Panc1 (cell line): Measurements from ENCODE around the gene GRIP2. TPM values are rescaled to one million over a fixed set of nuclear protein-coding genes. Genes with fewer than 3 reads are reported as not detected.

Experiments
- ATAC-seq: fragments of 200-7000 bp; cut with Tn5 transposase; 2 replicates; pipeline ENCODE4 v1.9.1; 2020; ENCODE audit warnings: mild to moderate bottlenecking, moderate library complexity
- BruUV-seq: library from RNA; stranded (reverse); fragments of 400-500 nt; replicated peaks from 2 replicates; lab custom pipeline; 2021; lab: Mats Ljungman, UMichigan
- CTCF ChIA-PET: fragments of 300-600 bp; sonication (Branson Sonifier 250); formaldehyde crosslinking; loops from one replicate; lab custom pipeline; 2022; ENCODE audit warnings: antibody characterized with exemption; lab: Charles Lee
- POLR2A ChIA-PET: fragments of 300-600 bp; sonication (Branson Sonifier 250); formaldehyde crosslinking; loops from one replicate; lab custom pipeline; 2022; ENCODE audit warnings: antibody characterized with exemption; lab: Charles Lee
- DNase-seq: peaks from one replicate; pipeline ENCODE4 v3.0.0-alpha.2; 2010; ENCODE audit warnings: low read depth, low spot score
- H3K27ac ChIP-seq: 2 replicates; pipeline ENCODE4 v1.5.1; 2011; ENCODE audit warnings: mild to moderate bottlenecking, low read length, inconsistent platforms
- H3K27me3 ChIP-seq: fragments of 200-500 bp; sonication (Bioruptor generic); 2 replicates; pipeline ENCODE4 v1.6.0; 2014; ENCODE audit warnings: low read length, inconsistent platforms; ENCODE audit not compliant: control insufficient read depth, insufficient read depth
- H3K36me3 ChIP-seq: fragments of 200-500 bp; sonication (Bioruptor generic); 2 replicates; pipeline ENCODE4 v1.5.1; 2014; ENCODE audit warnings: inconsistent platforms, mild to moderate bottlenecking, low read length, moderate library complexity; ENCODE audit not compliant: control insufficient read depth, insufficient read depth
- H3K4me1 ChIP-seq: 2 replicates; pipeline ENCODE4 v1.5.1; 2011; ENCODE audit warnings: inconsistent platforms, mild to moderate bottlenecking, low read length, moderate library complexity; ENCODE audit not compliant: control insufficient read depth, insufficient read depth
- H3K4me3 ChIP-seq, 2 experiments: 2 replicates each; pipeline ENCODE4 v1.5.1; 2011 to 2012; ENCODE audit warnings: low read depth in 2 of 2, low read length in 2 of 2, mild to moderate bottlenecking in 2 of 2, inconsistent platforms in 1 of 2, moderate library complexity in 1 of 2
- H3K9me3 ChIP-seq: fragments of 200-500 bp; sonication (Bioruptor generic); 2 replicates; pipeline ENCODE4 v1.5.1; 2014; ENCODE audit warnings: low read depth, mild to moderate bottlenecking, inconsistent platforms, low read length, moderate library complexity; ENCODE audit not compliant: control insufficient read depth, insufficient read depth
- POLR2AphosphoS5 ChIP-seq: IDR thresholded peaks from 2 replicates; pipeline ENCODE4 v1.6.1; 2012; ENCODE audit warnings: mild to moderate bottlenecking, low read depth, low read length, moderate library complexity
- SIN3A ChIP-seq: IDR thresholded peaks from 2 replicates; pipeline ENCODE4 v1.6.1; 2012; ENCODE audit warnings: low read depth, mild to moderate bottlenecking, low read length, moderate library complexity, borderline replicate concordance; ENCODE audit not compliant: insufficient read depth
- TCF7L2 ChIP-seq: IDR thresholded peaks from 2 replicates; pipeline ENCODE4 v1.6.1; 2011; ENCODE audit warnings: mild to moderate bottlenecking, low read depth, low read length, inconsistent platforms
- in situ Hi-C: cut with HindIII; loops from 2 replicates; pipeline ENCODE4 v1.10.0; 2016; ENCODE audit warnings: low sequenced_read_pairs, low pct_unique_long_range_greater_than_20kb
- intact Hi-C: fragments of 100-400 bp; cut with micrococcal nuclease; formaldehyde crosslinking; loops from one replicate; pipeline ENCODE4 v1.10.0; 2022; ENCODE audit not compliant: unreplicated experiment
- total RNA-seq: library from RNA; stranded (reverse); gene quantifications from one replicate; pipeline ENCODE4 v1.2.1, GENCODE V29; 2021; ENCODE audit not compliant: unreplicated experiment
- TF ChIP-seq, protein P1 (sequence below): fragments of 450-650 bp; IDR thresholded peaks from 2 replicates; pipeline ENCODE4 v1.5.1; 2017; ENCODE audit warnings: mild to moderate bottlenecking
- TF ChIP-seq, protein P2 (sequence below), 2 experiments: IDR thresholded peaks; 2 replicates each; pipeline ENCODE4 v1.6.1; 2011 to 2012; ENCODE audit warnings: low read depth in 2 of 2, control low read depth in 1 of 2, low read length in 1 of 2, mild to moderate bottlenecking in 1 of 2, moderate library complexity in 1 of 2; ENCODE audit not compliant: insufficient read depth in 1 of 2

GRIP2 gene
- total RNA-seq, 1 experiment from 2014 or later, result 6.5 TPM

DNA sequence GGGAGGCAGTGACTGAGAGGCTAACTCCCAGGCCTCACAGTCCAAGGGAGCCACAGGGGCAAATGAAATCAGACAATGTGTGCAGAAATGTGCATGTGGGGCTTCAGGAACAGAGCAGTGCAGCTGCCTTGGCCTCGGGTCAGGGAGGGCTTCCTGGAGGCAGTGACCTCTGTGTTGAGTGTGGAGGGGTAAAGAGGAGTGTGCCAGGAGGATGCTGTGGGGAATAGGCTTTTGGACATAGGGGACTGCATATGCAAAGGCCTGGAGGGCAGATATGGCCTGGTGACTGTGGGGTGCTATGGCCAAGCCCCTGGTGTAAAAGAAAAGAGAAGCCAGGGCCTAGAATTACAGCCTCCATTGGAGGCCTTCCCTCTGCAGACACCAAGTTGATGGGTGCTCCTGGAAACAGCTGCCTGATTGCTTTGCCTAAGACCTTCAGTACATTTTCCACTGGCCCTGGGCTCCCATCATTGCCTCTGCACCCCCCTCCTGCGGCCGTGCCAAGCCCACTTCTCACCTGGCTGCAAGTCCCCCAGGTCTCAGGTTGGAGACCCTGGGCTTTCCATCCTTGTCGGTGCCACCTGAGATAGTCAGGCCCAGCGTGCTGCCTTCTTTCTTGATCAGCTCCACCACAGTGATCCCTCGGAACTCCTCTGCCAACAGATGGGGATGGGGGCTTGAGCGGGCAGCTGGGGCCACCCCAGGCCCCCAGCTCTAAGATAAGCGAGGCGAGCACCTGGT is 15.1 kb downstream of the GRIP2 start:
- in situ Hi-C loops, result no loop called here
- ChIA-PET CTCF (no interaction called here), POLR2A (no interaction called here)
- TF ChIP-seq SIN3A (no peak), POLR2AphosphoS5 (no peak), TCF7L2 (no peak)
- TF ChIP-seq, protein P1, sequence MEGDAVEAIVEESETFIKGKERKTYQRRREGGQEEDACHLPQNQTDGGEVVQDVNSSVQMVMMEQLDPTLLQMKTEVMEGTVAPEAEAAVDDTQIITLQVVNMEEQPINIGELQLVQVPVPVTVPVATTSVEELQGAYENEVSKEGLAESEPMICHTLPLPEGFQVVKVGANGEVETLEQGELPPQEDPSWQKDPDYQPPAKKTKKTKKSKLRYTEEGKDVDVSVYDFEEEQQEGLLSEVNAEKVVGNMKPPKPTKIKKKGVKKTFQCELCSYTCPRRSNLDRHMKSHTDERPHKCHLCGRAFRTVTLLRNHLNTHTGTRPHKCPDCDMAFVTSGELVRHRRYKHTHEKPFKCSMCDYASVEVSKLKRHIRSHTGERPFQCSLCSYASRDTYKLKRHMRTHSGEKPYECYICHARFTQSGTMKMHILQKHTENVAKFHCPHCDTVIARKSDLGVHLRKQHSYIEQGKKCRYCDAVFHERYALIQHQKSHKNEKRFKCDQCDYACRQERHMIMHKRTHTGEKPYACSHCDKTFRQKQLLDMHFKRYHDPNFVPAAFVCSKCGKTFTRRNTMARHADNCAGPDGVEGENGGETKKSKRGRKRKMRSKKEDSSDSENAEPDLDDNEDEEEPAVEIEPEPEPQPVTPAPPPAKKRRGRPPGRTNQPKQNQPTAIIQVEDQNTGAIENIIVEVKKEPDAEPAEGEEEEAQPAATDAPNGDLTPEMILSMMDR, result no peak
- TF ChIP-seq, protein P2, sequence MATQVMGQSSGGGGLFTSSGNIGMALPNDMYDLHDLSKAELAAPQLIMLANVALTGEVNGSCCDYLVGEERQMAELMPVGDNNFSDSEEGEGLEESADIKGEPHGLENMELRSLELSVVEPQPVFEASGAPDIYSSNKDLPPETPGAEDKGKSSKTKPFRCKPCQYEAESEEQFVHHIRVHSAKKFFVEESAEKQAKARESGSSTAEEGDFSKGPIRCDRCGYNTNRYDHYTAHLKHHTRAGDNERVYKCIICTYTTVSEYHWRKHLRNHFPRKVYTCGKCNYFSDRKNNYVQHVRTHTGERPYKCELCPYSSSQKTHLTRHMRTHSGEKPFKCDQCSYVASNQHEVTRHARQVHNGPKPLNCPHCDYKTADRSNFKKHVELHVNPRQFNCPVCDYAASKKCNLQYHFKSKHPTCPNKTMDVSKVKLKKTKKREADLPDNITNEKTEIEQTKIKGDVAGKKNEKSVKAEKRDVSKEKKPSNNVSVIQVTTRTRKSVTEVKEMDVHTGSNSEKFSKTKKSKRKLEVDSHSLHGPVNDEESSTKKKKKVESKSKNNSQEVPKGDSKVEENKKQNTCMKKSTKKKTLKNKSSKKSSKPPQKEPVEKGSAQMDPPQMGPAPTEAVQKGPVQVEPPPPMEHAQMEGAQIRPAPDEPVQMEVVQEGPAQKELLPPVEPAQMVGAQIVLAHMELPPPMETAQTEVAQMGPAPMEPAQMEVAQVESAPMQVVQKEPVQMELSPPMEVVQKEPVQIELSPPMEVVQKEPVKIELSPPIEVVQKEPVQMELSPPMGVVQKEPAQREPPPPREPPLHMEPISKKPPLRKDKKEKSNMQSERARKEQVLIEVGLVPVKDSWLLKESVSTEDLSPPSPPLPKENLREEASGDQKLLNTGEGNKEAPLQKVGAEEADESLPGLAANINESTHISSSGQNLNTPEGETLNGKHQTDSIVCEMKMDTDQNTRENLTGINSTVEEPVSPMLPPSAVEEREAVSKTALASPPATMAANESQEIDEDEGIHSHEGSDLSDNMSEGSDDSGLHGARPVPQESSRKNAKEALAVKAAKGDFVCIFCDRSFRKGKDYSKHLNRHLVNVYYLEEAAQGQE (IDR thresholded peaks at IDR 0.05; ENCODE audit: insufficient read depth in 1 of 2, low read depth in 2 of 2, low read length in 1 of 2), result no peak
- Histone ChIP-seq H3K4me1 (no peaks in the 10 kb centered on the region; the same call in none of the 2 replicates), H3K27me3 (no peaks in the 10 kb centered on the region), H3K4me3 (no peak overlapping the region), H3K27ac (no peak overlapping the region), H3K9me3 (no peaks in the 10 kb centered on the region), H3K36me3 (no peaks in the 10 kb centered on the region)
- DNase-seq, result no peak
- intact Hi-C loops, result no loop called here
- BruUV-seq, result no TSS peak
- no peak for ATAC-seq

DNA sequence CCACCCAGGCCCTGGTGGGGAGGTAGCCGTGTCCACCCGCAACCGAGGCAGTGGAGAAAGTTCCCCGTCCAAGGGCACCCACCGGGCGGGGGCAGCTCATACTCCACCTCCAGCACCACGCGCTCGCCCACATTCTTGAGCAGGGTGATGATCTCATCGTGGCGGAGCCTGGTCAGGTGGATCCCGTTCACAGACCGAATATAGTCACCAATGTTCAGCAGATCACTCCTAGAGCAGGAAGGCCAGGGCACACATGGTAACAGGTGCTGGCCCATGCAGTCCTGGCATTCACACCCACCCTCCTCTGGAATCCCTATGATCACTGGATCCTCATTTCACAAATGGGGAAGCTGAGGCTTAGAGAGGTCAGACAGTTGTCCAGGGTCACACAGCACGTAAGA is 15.8 kb downstream of the GRIP2 start:
- ATAC-seq (no peak), DNase-seq (no peak)
- H3K36me3 ChIP-seq, result no peaks in the 10 kb centered on the region
- no peak overlapping the region for H3K27ac ChIP-seq
- in situ Hi-C loops, result no loop called here
- H3K9me3 ChIP-seq, result no peaks in the 10 kb centered on the region
- POLR2A ChIA-PET, result no interaction called here
- CTCF ChIA-PET, result no interaction called here
- no peak overlapping the region for H3K4me3 ChIP-seq
- H3K27me3 ChIP-seq, result no peaks in the 10 kb centered on the region
- TF ChIP-seq, protein P1, result no peak
- TF ChIP-seq SIN3A, result no peak
- TF ChIP-seq, protein P2 (IDR thresholded peaks at IDR 0.05; ENCODE audit: insufficient read depth in 1 of 2, low read depth in 2 of 2, low read length in 1 of 2), result no peak
- no peak for TF ChIP-seq TCF7L2
- TF ChIP-seq POLR2AphosphoS5, result no peak
- intact Hi-C loops, result no loop called here
- no TSS peak for BruUV-seq
- H3K4me1 ChIP-seq, result no peaks in the 10 kb centered on the region; the same call in none of the 2 replicates
